Bladder microvascular endothelial cell (primary cell): Measurements from ENCODE around the gene C12orf57. TPM values are rescaled to one million over a fixed set of nuclear protein-coding genes. Genes with fewer than 3 reads are reported as not detected.

Experiments used
- total RNA-seq: library from RNA; depleted of rRNA; stranded (reverse); fragments of >200 nt; gene quantifications from 2 replicates; pipeline ENCODE4 v1.2.3, GENCODE V29; 2014

Gene C12orf57
- 97.1 and 106 TPM in 2 replicates for total RNA-seq

GRCh38 chr12:6943722-6944380, at the start of gene C12orf57, which contains the start of gene RNU7-1:
Gene C12orf57, plus strand, starts transcription at chr12:6944022. Its CDS starts 100 bp downstream, at chr12:6944122.
Gene RNU7-1, plus strand, starts transcription at chr12:6943816.

GRCh38 chr12:6904280-6905276, 39.2 kb upstream of the C12orf57 start, which contains the start of gene LRRC23:
Gene LRRC23, plus strand, starts transcription at chr12:6904822. Its CDS starts 812 bp downstream, at chr12:6905634.

GRCh38 chr12:6914246-6914946, 29.4 kb upstream of the C12orf57 start, which contains the start of gene ENO2:
Gene ENO2, plus strand, starts transcription at chr12:6914580. Its CDS starts 1,253 bp downstream, at chr12:6915833.

GRCh38 chr12:6927379-6928021, 16.3 kb upstream of the C12orf57 start, which contains the start of gene ATN1:
Gene ATN1, plus strand, starts transcription at chr12:6927959. Its CDS starts 6,043 bp downstream, at chr12:6934002.

GRCh38 chr12:6950811-6951540, 7.2 kb downstream of the C12orf57 start, which contains the start of gene PTPN6:
Gene PTPN6, plus strand, starts transcription at chr12:6951356. Its CDS starts 157 bp downstream, at chr12:6951513.

Other genes starting within 250 kb of the C12orf57 start
- gene PIANP, start 243.2 kb upstream of the C12orf57 start, total RNA-seq = not detected in 2 replicates
- gene COPS7A, start 220.0 kb upstream of the C12orf57 start, total RNA-seq = 27.8 and 75.8 TPM in 2 replicates
- 75.8 and 151 TPM in 2 replicates for gene MLF2, start 190.9 kb upstream of the C12orf57 start, total RNA-seq
- 50.5 and 163 TPM in 2 replicates for gene PTMS, start 177.7 kb upstream of the C12orf57 start, total RNA-seq
- 0.13 and 0.16 TPM in 2 replicates for gene LAG3, start 171.5 kb upstream of the C12orf57 start, total RNA-seq
- gene CD4, start 154.5 kb upstream of the C12orf57 start, total RNA-seq = not detected in 2 replicates
- 0.50 and 1.5 TPM in 2 replicates for gene GPR162, start 122.2 kb upstream of the C12orf57 start, total RNA-seq
- gene P3H3, start 115.6 kb upstream of the C12orf57 start, total RNA-seq = 10.4 and 30.2 TPM in 2 replicates
- 0.44 TPM in 1 of 2 replicates, not detected in the other for gene GNB3, start 103.1 kb upstream of the C12orf57 start, total RNA-seq
- 7.0 and 13.4 TPM in 2 replicates for gene CDCA3, start 92.7 kb upstream of the C12orf57 start, total RNA-seq
- 72.7 and 101 TPM in 2 replicates for gene USP5, start 91.9 kb upstream of the C12orf57 start, total RNA-seq
- gene TPI1, start 76.5 kb upstream of the C12orf57 start, total RNA-seq = 873 and 896 TPM in 2 replicates
- 3.6 and 4.0 TPM in 2 replicates for gene SPSB2, start 70.7 kb upstream of the C12orf57 start, total RNA-seq
- gene LRRC23, start 39.2 kb upstream of the C12orf57 start, total RNA-seq = 1.9 and 3.8 TPM in 2 replicates
- 3.4 and 6.9 TPM in 2 replicates for gene ENO2, start 29.4 kb upstream of the C12orf57 start, total RNA-seq
- 13.4 and 23.4 TPM in 2 replicates for gene ATN1, start 16.1 kb upstream of the C12orf57 start, total RNA-seq
- gene RNU7-1, start 206 bp upstream of the C12orf57 start, total RNA-seq = not detected in 2 replicates
- 0.97 and 3.2 TPM in 2 replicates for gene PTPN6, start 7.3 kb downstream of the C12orf57 start, total RNA-seq
- gene PHB2, start 26.6 kb downstream of the C12orf57 start, total RNA-seq = 107 and 147 TPM in 2 replicates
- 35.9 and 41.9 TPM in 2 replicates for gene EMG1, start 26.9 kb downstream of the C12orf57 start, total RNA-seq
- gene LPCAT3, start 74.5 kb downstream of the C12orf57 start, total RNA-seq = 8.1 and 10.6 TPM in 2 replicates
- gene C1S, start 116.7 kb downstream of the C12orf57 start, total RNA-seq = 0.16 and 0.82 TPM in 2 replicates
- gene C1R, start 148.4 kb downstream of the C12orf57 start, total RNA-seq = 1.0 and 4.0 TPM in 2 replicates
- 12.1 and 23.2 TPM in 2 replicates for gene C1RL, start 165.2 kb downstream of the C12orf57 start, total RNA-seq
- 0.32 and 0.38 TPM in 2 replicates for gene RBP5, start 184.9 kb downstream of the C12orf57 start, total RNA-seq
- gene CLSTN3, start 186.3 kb downstream of the C12orf57 start, total RNA-seq = 13.1 and 41.0 TPM in 2 replicates
- 22.2 and 23.6 TPM in 2 replicates for gene PEX5, start 245.7 kb downstream of the C12orf57 start, total RNA-seq